ENCODE results near the gene SFI1. TPM values are rescaled to one million over a fixed set of nuclear protein-coding genes. Genes with fewer than 3 reads are reported as not detected.
"Not testable (repeated sequence)": the region's sequence is repeated elsewhere in the genome, so short reads cannot be mapped to it uniquely, and the experiment has no call there.

The SFI1 gene
- total RNA-seq, 1 donor from 2014 or later = 40.6 TPM

DNA sequence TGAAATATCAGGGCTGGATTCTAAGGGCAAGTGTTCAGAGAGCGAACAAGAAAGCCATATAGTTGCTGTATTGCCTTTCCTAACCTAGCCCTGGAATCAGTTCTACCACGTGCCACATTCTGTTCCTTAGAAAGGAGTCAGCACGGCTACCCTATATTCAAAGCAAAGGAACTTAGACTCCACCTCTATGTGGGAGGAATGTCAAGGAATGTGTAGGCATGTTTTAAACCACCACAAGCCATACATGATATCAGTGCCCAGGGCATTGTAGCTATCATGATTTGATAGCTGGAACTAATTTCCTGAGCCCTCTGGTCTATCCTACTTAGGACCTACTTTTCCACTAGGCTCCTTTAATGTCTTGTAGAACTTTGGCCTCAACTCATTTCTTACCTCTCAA is 4.2 kb upstream of the SFI1 start:
- H3K4me3 Mint-ChIP-seq (ENCODE audit: unreplicated experiment) = no peak overlapping the region

DNA sequence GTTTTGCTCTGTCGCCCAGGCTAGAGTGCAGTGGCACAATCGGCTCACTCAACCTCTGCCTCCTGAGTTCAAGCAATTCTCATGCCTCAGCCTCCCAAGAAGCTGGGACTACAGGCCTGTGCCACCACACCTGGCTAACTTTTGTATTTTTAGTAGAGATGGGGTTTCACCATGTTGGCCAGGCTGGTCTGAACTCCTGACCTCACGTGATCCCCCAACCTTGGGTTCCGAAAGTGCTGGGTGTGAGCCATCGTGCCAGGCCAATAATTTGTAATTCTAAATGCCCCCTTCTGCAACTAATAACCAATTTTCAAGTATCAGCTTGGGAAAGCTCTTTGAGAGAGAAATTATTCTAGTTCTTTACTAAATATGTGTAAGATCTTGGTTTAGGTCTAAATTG is 3.0 kb upstream of the SFI1 start:
- not testable (repeated sequence) for DNase-seq (ENCODE audit: extremely low spot score, unreplicated experiment); H3K27ac Mint-ChIP-seq (ENCODE audit: unreplicated experiment); H3K9me3 Mint-ChIP-seq (ENCODE audit: unreplicated experiment); H3K27me3 Mint-ChIP-seq (ENCODE audit: unreplicated experiment); H3K4me3 Mint-ChIP-seq (ENCODE audit: unreplicated experiment); H3K36me3 Mint-ChIP-seq (ENCODE audit: unreplicated experiment)
- peaks cover 35% of the 10 kb centered on the region for H3K4me1 Mint-ChIP-seq (ENCODE audit: unreplicated experiment)

More for the DNA sequence above, 4.2 kb upstream of the SFI1 start:
- no peak for DNase-seq (ENCODE audit: extremely low spot score, unreplicated experiment)
- Mint-ChIP-seq H3K9me3 (ENCODE audit: unreplicated experiment) (no peaks in the 10 kb centered on the region), H3K27me3 (ENCODE audit: unreplicated experiment) (no peaks in the 10 kb centered on the region), H3K36me3 (ENCODE audit: unreplicated experiment) (peaks cover 3% of the 10 kb centered on the region), H3K4me1 (ENCODE audit: unreplicated experiment) (peaks cover 41% of the 10 kb centered on the region), H3K27ac (ENCODE audit: unreplicated experiment) (no peak overlapping the region)
- TF ChIP-seq, protein P1, sequence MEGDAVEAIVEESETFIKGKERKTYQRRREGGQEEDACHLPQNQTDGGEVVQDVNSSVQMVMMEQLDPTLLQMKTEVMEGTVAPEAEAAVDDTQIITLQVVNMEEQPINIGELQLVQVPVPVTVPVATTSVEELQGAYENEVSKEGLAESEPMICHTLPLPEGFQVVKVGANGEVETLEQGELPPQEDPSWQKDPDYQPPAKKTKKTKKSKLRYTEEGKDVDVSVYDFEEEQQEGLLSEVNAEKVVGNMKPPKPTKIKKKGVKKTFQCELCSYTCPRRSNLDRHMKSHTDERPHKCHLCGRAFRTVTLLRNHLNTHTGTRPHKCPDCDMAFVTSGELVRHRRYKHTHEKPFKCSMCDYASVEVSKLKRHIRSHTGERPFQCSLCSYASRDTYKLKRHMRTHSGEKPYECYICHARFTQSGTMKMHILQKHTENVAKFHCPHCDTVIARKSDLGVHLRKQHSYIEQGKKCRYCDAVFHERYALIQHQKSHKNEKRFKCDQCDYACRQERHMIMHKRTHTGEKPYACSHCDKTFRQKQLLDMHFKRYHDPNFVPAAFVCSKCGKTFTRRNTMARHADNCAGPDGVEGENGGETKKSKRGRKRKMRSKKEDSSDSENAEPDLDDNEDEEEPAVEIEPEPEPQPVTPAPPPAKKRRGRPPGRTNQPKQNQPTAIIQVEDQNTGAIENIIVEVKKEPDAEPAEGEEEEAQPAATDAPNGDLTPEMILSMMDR (IDR thresholded peaks at IDR 0.05) = no peak

DNA sequence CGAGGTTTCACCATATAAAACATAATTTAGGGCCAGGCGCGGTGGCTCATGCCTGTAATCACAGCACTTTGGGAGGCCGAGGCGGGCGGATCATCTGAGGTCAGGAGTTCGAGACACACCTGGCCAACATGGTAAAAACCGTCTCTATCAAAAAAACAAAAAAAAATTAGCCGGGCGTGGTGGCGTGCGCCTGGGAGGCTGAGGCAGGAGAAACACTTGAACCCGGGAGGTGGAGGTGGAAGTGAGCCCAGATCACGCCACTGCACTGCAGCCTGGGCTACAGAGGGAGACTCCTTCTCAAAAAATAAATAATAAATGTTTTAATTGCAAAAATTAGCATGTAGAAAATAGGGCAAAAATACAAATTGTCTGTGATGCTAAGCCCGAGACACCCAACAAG is 993 bp upstream of the SFI1 start:
- Mint-ChIP-seq H3K27ac (ENCODE audit: unreplicated experiment) (peak overlapping the region; percentile 88), H3K4me1 (ENCODE audit: unreplicated experiment) (peaks cover 30% of the 10 kb centered on the region), H3K27me3 (ENCODE audit: unreplicated experiment) (no peaks in the 10 kb centered on the region), H3K36me3 (ENCODE audit: unreplicated experiment) (no peaks in the 10 kb centered on the region), H3K4me3 (ENCODE audit: unreplicated experiment) (peak overlapping the region; percentile 93), H3K9me3 (ENCODE audit: unreplicated experiment) (no peaks in the 10 kb centered on the region)
- TF ChIP-seq, protein P1 (IDR thresholded peaks at IDR 0.05) = no peak
- DNase-seq (ENCODE audit: extremely low spot score, unreplicated experiment) = no peak

DNA sequence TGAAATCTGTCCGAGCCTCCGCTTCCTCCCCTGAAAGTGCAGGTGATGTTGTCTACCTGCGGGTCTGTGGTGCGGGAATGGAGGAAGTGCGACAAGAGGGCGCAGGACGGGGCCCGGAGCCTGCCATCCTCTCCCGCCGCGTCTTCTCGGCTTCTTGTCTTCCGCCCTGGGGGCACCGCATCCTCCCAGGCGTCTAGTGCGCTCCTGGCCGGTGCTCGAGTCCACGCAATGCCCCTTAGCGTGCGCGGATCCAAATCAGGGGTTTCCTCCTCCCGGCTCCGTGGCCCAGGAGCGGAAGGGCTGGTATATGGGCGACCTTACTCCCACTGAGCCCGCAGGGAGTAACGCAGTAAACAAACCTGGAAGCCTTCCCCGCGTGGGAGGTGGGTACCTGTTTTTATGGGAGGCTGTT is 405 bp downstream of the SFI1 start:
- DNase-seq (ENCODE audit: extremely low spot score, unreplicated experiment) = no peak
- Mint-ChIP-seq H3K4me3 (ENCODE audit: unreplicated experiment) (peak overlapping the region; percentile 93), H3K27me3 (ENCODE audit: unreplicated experiment) (no peaks in the 10 kb centered on the region), H3K36me3 (ENCODE audit: unreplicated experiment) (no peaks in the 10 kb centered on the region), H3K9me3 (ENCODE audit: unreplicated experiment) (no peaks in the 10 kb centered on the region), H3K4me1 (ENCODE audit: unreplicated experiment) (peaks cover 19% of the 10 kb centered on the region), H3K27ac (ENCODE audit: unreplicated experiment) (peak overlapping the region; percentile 88)
- TF ChIP-seq, protein P1 (IDR thresholded peaks at IDR 0.05) = no peak

DNA sequence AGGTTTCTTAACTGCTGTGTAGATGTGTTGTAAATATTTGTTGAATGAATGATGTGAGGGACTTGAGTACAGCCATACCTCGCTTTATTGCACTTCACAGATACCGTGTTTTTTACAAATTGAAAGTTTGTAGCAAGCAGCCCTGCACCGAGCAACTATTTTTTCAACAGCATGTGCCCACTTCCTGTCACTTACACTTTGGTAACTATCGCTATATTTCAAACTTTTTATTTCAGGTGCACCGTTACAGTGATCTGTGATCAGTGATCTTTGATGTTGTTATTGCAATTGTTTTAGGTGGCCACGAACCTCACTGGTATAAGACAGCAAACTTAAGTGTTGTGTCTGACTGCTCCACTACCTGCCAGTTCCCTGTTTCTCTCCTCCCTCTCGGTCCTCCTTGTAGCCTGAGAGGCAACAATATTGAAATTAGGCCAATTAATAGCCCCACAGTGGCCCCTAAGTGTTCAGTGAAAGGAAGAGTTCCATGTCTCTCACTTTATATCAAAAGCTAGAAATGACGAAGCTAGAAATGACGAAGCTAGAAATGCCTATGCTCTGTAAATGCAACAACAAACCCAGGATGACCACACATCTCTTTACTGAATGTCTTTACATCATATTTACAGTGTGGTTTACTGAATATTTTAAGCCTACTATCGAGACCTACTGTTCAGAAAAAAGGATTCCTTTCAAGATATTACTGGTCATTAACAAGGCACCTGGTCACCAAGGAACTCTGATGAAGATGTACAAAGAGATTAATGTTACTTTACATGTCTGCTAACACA is 1.0 kb downstream of the SFI1 start:
- H3K9me3 Mint-ChIP-seq (ENCODE audit: unreplicated experiment) = no peaks in the 10 kb centered on the region
- H3K36me3 Mint-ChIP-seq (ENCODE audit: unreplicated experiment) = no peaks in the 10 kb centered on the region
- H3K4me3 Mint-ChIP-seq (ENCODE audit: unreplicated experiment) = peak overlapping the region; percentile 93
- no peaks in the 10 kb centered on the region for H3K27me3 Mint-ChIP-seq (ENCODE audit: unreplicated experiment)
- DNase-seq (ENCODE audit: extremely low spot score, unreplicated experiment) = no peak
- peaks cover 16% of the 10 kb centered on the region for H3K4me1 Mint-ChIP-seq (ENCODE audit: unreplicated experiment)
- H3K27ac Mint-ChIP-seq (ENCODE audit: unreplicated experiment) = peak overlapping the region; percentile 88
- TF ChIP-seq, protein P1 (IDR thresholded peaks at IDR 0.05) = no peak

All from osteocyte (in vitro differentiated cells).